SK-N-SH (cell line): Measurements from ENCODE around the gene ZBTB38.

Experiments
- RXRA ChIP-seq: IDR thresholded peaks from 2 replicates; pipeline ENCODE4 v1.4.0; 2012; ENCODE audit warnings: low read depth, mild to moderate bottlenecking, borderline replicate concordance
- TF ChIP-seq, protein P1 (sequence below): fragments of 200-600 bp; sonication (generic); IDR thresholded peaks from 2 replicates; pipeline ENCODE4 v1.6.1; 2017; ENCODE audit warnings: antibody characterized with exemption, mild to moderate bottlenecking, moderate library complexity

DNA sequence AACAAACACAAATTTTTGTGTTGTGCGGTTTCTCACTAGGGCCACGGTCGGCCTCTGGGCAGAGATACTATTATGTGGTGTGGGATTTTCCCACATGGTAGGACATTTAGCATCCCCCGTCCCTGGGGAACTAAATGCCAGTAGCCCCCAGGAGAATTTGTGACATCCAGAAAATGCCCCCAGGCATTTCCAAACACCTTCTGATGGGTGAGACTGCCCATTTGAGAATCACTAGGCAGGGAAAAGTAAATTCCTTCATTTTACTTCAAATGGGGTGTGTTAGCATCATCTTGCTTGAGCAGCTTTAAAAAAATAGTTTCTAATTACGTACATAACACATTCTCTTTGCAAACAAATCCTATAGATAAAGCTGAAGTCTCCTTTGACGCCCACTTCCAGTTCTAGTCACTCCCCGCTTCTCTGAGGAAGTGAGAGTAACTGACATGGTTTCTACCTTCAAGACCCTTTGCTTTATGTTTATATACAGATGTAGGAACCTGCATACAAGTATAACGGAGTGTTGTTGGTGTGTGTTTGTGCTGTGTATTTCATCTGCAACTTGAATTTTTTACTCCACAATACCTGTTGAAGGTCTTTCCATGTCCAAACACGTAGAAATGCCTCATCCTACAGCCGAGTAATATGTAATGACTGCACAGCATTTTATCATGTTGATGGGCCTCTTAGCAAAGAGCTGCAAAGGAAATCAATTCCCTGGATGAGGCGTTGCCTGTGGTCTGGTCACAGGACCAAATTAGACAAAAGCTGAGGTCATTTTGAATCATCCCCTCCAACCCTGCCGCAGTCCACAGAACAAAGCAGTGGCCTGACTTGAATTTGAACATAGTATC is 31.4 kb upstream of the ZBTB38 start:
- TF ChIP-seq RXRA = no peak
- TF ChIP-seq, protein P1, sequence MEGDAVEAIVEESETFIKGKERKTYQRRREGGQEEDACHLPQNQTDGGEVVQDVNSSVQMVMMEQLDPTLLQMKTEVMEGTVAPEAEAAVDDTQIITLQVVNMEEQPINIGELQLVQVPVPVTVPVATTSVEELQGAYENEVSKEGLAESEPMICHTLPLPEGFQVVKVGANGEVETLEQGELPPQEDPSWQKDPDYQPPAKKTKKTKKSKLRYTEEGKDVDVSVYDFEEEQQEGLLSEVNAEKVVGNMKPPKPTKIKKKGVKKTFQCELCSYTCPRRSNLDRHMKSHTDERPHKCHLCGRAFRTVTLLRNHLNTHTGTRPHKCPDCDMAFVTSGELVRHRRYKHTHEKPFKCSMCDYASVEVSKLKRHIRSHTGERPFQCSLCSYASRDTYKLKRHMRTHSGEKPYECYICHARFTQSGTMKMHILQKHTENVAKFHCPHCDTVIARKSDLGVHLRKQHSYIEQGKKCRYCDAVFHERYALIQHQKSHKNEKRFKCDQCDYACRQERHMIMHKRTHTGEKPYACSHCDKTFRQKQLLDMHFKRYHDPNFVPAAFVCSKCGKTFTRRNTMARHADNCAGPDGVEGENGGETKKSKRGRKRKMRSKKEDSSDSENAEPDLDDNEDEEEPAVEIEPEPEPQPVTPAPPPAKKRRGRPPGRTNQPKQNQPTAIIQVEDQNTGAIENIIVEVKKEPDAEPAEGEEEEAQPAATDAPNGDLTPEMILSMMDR = no peak
